Measurements from ENCODE around the gene CCSER1. TPM values are rescaled to one million over a fixed set of nuclear protein-coding genes. Genes with fewer than 3 reads are reported as not detected.

The CCSER1 gene
- total and polyA plus RNA-seq, 2 donors (not counting 1 experiment from before 2014, with no cell fraction given): 10.7 to 39.5 TPM

DNA sequence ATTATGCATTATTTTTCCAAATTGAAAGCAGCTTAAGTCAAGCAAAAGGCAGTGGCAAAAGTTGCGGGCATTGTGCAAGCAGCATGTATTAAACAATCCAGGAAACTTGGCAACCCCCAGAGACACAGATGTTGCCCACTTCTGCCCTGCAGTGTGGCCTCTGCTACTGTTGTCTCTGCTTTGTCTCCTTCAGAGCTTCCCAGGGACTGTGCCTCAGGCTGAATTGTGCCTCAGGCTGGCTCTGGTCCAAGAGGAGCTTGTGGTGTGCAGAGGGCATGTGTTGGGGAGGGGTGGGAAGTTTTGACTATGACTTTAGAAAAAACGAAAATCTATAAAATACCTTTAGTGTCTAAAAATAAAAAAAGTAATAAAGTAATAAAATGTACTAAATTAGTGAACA, 201.4 kb downstream of the CCSER1 start:
- TF ChIP-seq EZH2 (IDR thresholded peaks at IDR 0.05; ENCODE audit: borderline replicate concordance, insufficient read depth, low read depth, low read length, poor library complexity, severe bottlenecking) (no peak), CTCF (IDR thresholded peaks at IDR 0.05) (no peak)
- Histone ChIP-seq H3K4me1 (ENCODE audit: control insufficient read depth in 2 of 2, insufficient read depth in 2 of 2, low read length in 2 of 2) (no peaks in the 10 kb centered on the region), H2AFZ (ENCODE audit: insufficient read depth, low read depth, low read length, poor library complexity, severe bottlenecking) (no peak overlapping the region), H3K4me3 (ENCODE audit: control extremely low read depth in 1 of 5, extremely low read depth in 1 of 5, insufficient read depth in 1 of 5, low read depth in 2 of 5, low read length in 4 of 5) (no peak overlapping the region), H3K9ac (ENCODE audit: low read length) (no peak overlapping the region), H4K20me1 (ENCODE audit: control insufficient read depth, insufficient read depth, low read length, poor library complexity, severe bottlenecking) (no peaks in the 10 kb centered on the region), H3K36me3 (replicated peaks in 1 of 2; ENCODE audit: control extremely low read depth in 1 of 2, control insufficient read depth in 1 of 2, extremely low read depth in 1 of 2, insufficient read depth in 2 of 2, low read length in 1 of 2) (no peaks in the 10 kb centered on the region), H3K9me3 (ENCODE audit: control extremely low read depth in 1 of 3, control insufficient read depth in 2 of 3, insufficient read depth in 1 of 3, low read length in 2 of 3) (no peaks in the 10 kb centered on the region), H3K4me2 (replicated peaks; ENCODE audit: low read depth, low read length, poor library complexity, severe bottlenecking) (no peak overlapping the region), H3K27me3 (replicated peaks in 1 of 4; ENCODE audit: control extremely low read depth in 1 of 4, control insufficient read depth in 3 of 4, insufficient read depth in 4 of 4, low read length in 3 of 4) (no peaks in the 10 kb centered on the region), H3K27ac (ENCODE audit: low read length in 2 of 2) (no peak overlapping the region), H3K79me2 (ENCODE audit: control insufficient read depth, insufficient read depth, low read length) (no peaks in the 10 kb centered on the region)
- intact Hi-C loops (cut with micrococcal nuclease): no loop called here
- H3K4me3 Mint-ChIP-seq: no peak overlapping the region
- H3K9me3 Mint-ChIP-seq (ENCODE audit: insufficient read depth): no peaks in the 10 kb centered on the region
- no peak overlapping the region for H3K27ac Mint-ChIP-seq
- 23% methylated on average over 1 of the region's 2 CpGs for WGBS (ENCODE audit: insufficient coverage)
- CTCF ChIA-PET: no interaction called here
- POLR2A ChIA-PET: no interaction called here
- ATAC-seq (ENCODE audit: low read depth): no peak
- no peak for DNase-seq
- no peaks in the 10 kb centered on the region for H3K27me3 Mint-ChIP-seq
- H3K4me1 Mint-ChIP-seq: no peaks in the 10 kb centered on the region

GRCh38 chr4:90330546-90330945, 203.4 kb downstream of the CCSER1 start:
- Mint-ChIP-seq H3K4me3 (no peak overlapping the region), H3K27me3 (no peaks in the 10 kb centered on the region), H3K4me1 (no peaks in the 10 kb centered on the region), H3K27ac (no peak overlapping the region), H3K9me3 (ENCODE audit: insufficient read depth) (no peaks in the 10 kb centered on the region)
- no peak for DNase-seq
- no peak for ATAC-seq (ENCODE audit: low read depth)
- 80% methylated on average over 1 of the region's 3 CpGs for WGBS (ENCODE audit: insufficient coverage)
- TF ChIP-seq EZH2 (IDR thresholded peaks at IDR 0.05; ENCODE audit: borderline replicate concordance, insufficient read depth, low read depth, low read length, poor library complexity, severe bottlenecking): no peak
- no peak for TF ChIP-seq CTCF (IDR thresholded peaks at IDR 0.05)
- Histone ChIP-seq H4K20me1 (ENCODE audit: control insufficient read depth, insufficient read depth, low read length, poor library complexity, severe bottlenecking) (no peaks in the 10 kb centered on the region), H3K9ac (ENCODE audit: low read length) (no peak overlapping the region), H3K9me3 (ENCODE audit: control extremely low read depth in 1 of 3, control insufficient read depth in 2 of 3, insufficient read depth in 1 of 3, low read length in 2 of 3) (no peaks in the 10 kb centered on the region), H3K4me3 (ENCODE audit: control extremely low read depth in 1 of 5, extremely low read depth in 1 of 5, insufficient read depth in 1 of 5, low read depth in 2 of 5, low read length in 4 of 5) (no peak overlapping the region), H3K36me3 (replicated peaks in 1 of 2; ENCODE audit: control extremely low read depth in 1 of 2, control insufficient read depth in 1 of 2, extremely low read depth in 1 of 2, insufficient read depth in 2 of 2, low read length in 1 of 2) (no peaks in the 10 kb centered on the region), H3K27me3 (replicated peaks in 1 of 4; ENCODE audit: control extremely low read depth in 1 of 4, control insufficient read depth in 3 of 4, insufficient read depth in 4 of 4, low read length in 3 of 4) (no peaks in the 10 kb centered on the region), H3K4me1 (ENCODE audit: control insufficient read depth in 2 of 2, insufficient read depth in 2 of 2, low read length in 2 of 2) (no peaks in the 10 kb centered on the region), H2AFZ (ENCODE audit: insufficient read depth, low read depth, low read length, poor library complexity, severe bottlenecking) (no peak overlapping the region), H3K79me2 (ENCODE audit: control insufficient read depth, insufficient read depth, low read length) (no peaks in the 10 kb centered on the region), H3K27ac (ENCODE audit: low read length in 2 of 2) (no peak overlapping the region), H3K4me2 (replicated peaks; ENCODE audit: low read depth, low read length, poor library complexity, severe bottlenecking) (no peak overlapping the region)
- ChIA-PET CTCF (no interaction called here), POLR2A (no interaction called here)
- intact Hi-C loops (cut with micrococcal nuclease): no loop called here

All from B cell (primary cell).